Tongue (tissue), 2 donors: ENCODE measurements around the gene KIF1A. TPM values are rescaled to one million over a fixed set of nuclear protein-coding genes. Genes with fewer than 3 reads are reported as not detected.

ENCODE experiments used
- DNase-seq: peaks from one replicate; pipeline ENCODE4 v3.0.0-alpha.2; 2015
- total RNA-seq: library from RNA; depleted of rRNA; stranded (reverse); fragments of >200 nt; gene quantifications from one replicate; pipeline ENCODE4 v1.2.3, GENCODE V29; 2014

Gene KIF1A
- total RNA-seq, 1 donor from 2014 or later: 8.9 TPM

DNA sequence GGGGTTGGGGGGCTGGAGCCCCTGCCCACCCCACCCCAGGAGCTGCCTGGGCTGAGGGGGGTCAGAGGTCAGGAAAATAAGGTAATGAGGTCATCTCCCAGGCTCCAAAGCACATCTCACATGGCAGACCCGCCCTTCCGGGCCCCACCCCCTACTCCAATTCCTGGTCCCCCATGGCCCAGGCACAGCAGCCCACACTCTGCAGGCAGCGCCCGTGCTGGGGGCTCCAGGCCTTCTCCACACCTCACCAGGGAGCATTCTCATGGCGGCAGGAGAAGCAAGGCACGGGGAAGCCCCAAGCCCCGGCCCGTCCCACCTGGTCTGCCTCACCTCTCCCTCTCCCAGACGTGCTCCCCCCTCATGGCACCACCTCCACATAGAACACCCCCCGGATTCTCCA is 84.5 kb downstream of the KIF1A start:
- DNase-seq: no peak

DNA sequence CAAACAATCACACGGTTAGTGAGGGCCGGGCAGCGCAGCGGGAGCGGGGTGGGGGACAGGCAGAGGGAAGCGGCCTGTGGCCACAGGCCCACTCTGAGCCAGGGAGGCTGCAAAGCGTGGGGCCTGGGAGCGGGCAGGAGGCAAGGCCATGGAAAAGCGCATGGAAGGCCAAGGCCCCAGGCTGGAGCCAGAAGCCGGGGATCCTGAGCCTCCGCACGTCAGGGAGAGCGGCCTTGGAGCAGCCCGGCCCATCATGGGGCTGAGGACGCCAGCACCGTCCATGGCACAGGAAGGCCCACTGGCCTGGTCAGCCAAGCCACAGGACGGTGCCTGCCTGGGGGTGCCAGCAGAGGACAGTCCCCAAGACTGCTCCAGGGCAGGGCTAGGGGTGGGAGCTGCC is 85.3 kb downstream of the KIF1A start:
- DNase-seq: no peak

DNA sequence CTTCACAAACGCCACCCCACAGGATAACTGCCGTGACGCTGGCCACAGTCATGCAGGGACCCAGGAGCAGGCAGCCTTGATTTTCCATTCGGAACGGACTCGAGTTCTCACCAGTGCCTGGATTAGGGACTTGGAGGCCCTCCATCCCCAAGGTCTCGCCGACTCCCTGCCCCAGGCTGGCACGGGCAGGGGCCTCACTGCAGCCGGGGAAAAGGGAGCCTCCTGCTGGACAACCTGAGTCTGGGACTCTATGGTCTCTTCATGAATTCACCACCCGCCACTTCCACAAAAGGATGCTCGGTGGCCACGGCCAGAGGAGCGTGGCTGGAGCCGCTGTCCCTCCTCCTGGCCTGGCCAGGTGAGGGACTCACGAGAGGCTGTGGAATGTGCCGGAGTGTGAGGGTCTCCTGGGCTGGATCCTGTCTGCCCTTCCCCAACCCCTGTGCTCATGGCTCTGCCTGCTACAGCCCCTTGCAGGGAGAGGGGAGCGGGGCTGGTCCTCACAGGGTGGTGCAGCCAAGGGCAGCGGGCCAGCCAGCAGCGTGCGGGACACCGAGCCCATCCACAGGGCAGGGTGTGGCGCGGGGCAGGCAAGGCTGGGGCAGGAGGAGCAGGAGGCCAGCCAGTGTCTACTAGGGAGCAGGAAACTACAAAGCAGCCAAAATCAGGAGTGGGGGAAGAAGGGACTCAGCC is 86.1 kb downstream of the KIF1A start:
- DNase-seq: no peak

DNA sequence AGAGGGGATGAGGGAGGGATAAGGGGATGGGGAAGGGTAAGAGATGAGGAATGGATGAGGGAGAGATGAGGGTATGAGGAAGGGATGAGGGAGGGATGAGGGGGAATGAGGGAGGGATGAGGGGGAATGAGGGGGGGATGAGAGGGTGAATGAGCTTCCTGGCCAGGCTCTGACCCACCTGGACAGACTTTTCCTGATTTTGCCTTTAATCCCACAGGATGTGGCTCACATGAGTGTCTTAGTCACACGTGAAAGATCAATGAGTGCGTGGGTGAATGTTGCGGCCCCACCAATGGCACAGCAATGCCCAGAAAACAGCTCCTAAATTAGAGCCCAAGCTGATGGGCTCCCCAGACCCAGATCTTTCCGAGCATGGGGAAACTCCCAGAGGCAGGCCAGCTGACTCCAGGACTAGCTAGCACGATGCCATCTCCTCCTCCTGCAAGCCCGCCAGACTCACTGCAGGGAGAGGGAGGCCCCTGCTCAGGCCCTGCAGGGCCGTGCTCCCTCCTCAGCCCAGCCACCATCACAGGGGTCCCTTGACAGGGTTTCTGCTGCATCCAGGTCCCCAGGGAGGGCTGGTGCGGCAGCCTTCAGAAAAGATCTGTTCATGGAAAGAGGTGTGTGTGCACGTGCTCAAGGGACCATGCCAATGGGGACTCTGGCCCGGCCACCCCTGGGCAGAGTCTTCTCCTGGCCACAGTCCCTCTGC is 87.0 kb downstream of the KIF1A start:
- no peak for DNase-seq

DNA sequence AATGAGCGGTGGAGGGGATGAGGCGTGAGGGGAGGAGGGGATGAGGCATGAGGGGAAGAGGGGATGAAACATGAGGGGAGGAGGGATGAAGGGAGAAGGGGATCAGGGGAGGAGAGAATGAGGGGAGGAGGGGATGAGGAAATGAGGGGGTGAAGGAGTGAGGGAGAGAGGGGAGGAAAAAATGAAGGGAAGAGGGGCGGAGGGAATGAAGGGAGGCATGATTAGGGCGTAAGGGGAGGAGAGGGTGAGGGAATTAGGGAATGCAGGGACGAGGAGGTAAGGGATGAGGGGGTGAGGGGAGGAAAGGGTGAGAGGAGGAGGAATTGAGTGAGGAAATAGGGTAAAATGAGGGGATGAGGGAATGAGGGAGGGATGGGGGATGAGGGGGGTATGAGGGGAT is 87.8 kb downstream of the KIF1A start:
- DNase-seq: no peak

DNA sequence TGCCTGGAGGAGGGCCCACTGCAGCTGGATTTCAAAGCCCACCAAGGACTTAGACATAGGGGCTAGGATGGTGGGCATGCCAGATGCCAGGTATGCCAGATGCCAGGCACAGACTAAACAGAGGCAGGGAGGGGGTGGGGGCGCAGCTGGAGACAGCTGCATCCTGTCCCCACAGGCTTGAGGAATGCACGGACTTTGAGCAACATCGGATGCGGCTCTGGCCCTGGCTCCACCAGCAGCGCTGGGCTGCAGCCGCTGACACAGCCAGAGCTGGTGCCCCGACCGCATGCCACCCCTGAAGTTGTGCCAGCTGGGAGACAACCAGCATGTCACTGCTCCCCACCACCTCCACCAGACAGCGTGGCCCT is 88.9 kb downstream of the KIF1A start:
- DNase-seq: peak; percentile 84

DNA sequence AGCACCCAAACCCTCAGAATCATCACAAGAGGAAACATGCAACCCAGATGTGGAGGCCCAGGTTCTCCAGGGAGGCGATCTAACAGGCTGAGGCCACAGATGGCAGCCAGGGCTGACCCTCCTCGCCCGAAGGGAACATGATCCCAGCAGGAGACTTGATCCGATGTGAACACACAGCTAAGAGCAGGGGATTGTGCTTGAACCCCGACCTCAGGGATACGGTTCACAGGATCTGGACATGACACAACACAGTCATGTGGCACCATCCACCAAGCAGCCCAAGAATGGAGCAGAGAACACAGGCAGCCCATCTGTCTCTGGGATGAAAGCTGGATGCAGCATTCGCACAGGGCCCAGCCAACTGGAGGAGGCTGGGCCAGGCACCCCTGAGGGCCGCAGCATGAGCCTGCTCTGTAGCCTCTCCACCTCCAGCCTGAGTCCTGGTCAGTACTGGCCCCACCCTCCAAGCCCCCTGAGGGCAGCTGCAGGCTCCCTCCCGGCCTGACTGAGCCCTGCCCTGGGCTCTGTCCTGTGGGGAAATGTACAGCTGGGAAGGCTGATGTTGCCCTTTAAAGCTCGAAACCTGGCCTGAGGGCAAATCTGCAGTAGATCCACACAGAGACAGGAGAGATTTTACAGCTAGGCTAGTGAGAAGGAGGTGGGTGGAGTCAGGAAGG is 89.4 kb downstream of the KIF1A start:
- peak; percentile 42 for DNase-seq

GRCh38 chr2:240728827-240729226 is 91.2 kb downstream of the KIF1A start:
- DNase-seq: no peak

- DNase-seq: no peak
Measured at GRCh38 chr2:240728361-240728760, 91.7 kb downstream of the KIF1A start.

DNA sequence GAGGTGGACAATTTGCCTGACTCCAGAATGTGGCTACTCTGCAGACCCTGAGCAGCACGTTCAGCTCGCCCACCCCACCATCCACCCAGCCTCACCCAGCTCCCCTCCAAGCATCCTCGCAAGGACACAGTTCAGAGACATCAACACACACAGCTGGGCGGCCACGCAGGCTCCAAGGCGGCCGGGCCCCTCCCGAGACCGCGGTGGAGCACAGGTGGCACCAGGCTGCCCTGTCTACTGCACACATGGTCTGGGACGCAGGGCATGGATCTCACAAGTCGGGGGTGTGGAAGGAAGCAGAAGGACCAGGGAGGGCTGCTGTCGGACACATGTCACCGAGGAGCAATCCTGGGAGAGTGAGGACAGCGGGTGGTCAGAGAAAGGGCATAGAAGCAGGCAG is 92.1 kb downstream of the KIF1A start:
- DNase-seq: no peak

DNA sequence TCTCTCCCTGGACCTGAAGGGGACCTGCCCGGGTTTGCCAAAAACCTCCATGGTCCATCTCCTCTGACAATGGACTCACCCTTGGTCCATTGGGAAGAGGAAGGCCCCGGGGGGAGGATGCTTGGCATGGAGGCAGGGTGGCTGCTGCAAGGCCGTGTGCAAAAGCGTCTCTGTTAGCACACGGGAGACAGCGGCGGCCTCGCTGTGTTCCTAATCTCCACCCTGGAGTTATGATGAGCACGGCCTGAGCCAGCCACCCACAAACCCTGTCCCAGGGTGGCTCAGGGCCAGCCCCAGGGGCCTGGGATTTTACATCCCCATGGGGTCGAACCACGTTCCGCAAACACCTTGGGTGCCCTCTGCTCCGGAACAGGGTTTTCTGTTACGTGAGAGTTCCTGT is 92.6 kb downstream of the KIF1A start:
- no peak for DNase-seq

DNA sequence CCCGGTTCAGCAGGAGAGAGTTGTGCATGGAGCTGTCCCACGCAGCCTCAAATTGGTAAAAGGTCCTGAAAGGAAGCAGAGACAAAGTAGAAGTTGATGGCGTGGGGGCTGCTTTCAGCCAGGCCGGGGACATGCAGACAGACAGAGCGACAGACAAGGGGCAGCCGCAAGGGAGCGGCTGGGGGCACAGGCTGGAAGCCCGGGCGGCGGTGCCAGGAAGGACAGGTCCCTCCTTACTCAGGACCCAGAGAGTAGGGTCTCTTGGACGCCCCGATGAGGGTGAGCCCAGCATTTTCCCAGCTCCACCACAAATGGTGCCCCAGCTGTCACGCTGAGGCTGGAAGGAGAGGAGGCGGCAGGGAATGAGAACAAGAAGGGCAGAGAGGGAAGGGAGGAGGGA is 93.1 kb downstream of the KIF1A start:
- no peak for DNase-seq

DNA sequence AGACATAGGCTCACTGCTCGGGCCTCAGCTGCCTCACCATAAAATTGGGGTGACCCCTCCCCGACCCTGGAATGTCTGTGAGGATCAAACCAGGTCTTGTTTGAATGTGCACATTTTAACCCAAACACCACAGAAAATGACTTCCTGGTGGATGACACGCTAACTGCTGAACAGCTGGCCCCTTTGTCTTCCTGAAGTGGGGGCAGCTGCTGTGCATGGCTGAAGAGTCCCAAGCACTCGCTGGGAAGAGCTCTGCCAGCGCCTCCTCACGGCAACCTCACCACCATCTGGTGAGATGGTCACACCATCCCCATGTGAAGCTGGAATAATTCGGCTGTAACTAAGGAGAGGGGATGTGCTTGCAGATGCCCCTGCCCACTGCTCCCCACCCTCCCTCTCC is 94.3 kb downstream of the KIF1A start:
- DNase-seq: peak; percentile 70

DNA sequence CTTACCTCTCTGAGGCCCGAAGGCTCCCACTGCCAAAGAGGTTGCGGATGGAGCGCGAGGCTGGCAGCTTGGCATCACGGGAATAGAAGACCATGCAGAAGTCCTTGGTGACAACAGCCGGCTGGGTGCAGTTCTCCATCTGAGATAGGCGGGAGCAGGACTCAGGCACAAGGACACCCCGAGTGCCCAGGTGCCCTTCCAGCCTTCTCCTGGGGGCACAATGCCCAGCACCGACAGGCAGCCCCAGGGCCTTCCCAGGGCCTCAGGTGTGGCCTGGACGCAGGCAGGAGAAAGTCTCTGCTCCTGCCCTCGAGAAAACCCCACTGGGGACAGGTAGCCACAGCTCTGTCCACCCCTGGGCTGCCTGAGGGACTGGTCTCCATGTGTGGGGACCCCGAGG is 94.8 kb downstream of the KIF1A start:
- DNase-seq: no peak

DNA sequence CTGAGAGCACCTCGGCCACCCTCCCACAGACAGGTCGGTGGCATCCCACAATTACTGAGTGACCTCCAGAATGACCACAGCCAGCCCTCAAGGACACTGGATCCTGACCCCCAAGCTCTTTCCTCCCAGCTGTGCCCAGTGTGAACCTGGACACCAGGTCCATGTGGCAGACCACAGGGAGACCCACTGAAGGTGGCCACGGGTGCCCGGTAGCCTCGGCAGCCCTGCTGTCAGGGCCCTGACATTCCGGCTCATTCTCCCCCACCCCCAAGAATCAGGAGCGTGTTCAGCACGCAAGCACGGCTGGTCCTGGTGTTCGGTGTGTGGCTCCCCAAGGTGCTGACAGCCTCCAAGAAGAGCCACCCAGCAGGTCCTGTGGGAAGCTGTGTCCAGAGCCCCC is 95.6 kb downstream of the KIF1A start:
- no peak for DNase-seq

DNA sequence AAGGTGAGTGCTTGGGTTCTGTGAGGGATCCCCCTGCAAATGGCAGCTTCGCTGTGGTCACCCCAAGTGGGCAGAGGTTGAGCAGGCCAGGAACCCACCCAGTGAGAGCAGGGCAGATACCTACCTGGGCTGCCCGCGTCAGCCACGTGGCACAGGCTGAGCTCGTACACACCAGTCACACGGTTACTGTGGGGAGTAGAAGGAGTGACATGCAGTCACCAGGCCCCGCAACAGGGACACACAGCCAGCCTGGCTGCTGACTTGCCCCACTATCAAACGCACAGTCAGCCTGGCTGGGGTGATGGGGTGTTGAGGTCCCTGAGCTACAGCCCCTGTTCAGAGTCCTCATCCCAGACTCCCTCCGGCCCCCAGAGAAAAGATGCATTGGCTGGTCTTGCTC is 96.2 kb downstream of the KIF1A start:
- DNase-seq: no peak

DNA sequence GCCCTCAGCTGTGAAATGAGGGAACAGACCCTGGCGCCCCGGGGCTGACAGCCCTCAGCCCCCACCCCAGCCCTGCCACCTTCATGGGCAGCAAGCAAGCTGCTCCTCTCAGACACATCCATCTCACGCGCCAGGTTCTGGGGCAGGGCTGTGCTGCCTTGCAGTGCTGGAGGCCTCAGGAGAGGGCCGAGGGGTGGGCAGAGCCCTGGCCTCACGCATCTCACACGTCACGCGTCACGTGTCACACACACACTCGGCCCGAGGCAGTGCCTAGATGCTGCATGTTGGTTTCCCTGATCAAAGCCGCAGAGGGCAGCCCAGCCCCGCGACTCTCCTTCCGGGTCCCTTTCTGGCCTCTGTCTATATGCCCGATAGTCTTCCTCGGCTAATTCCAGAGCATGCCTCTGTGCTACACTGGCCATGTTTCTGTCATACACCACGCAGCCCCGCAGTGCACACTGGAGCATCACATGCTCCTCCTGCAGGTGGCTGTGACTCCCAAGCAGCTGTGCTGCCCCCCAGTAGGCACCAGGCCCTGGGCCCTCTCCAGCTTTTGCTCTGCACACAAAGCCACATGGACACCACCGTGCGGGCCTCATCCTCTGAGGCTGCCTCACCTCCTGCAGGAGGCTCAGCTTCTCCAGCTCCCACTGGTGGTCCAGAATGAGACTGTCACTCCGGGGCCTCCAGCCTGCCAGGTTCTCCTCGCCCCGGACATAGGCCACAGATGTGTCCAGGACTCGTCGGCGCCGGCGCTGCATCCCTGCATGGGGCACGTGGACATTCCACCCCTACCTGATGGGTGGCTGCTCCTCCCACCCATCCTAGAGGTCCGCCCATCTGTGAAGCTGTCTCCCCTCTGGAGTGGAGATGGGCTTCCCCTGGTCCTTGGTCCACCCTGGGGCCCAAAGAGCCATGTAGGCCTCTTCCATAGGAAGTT is 97.0 kb downstream of the KIF1A start:
- no peak for DNase-seq

DNA sequence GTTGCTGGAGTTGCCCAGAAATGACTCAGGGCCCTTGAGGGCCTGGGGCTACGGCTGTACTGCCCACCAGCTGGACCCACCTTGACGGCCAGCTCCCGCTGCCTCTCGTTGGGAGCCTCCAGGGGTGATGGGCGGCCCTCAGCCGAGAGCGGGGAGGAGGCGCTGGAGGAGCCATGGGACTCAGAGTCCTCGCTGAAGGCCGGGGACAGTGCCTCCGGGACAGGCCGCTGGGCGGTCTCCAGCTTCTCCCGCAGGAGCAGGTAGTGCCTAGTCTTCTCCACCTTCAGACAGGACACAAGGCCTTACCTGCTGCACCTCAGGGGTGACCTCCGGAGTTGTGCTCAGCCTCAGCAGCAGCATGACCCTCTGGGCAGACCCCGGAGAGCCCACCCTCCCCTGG is 97.6 kb downstream of the KIF1A start:
- no peak for DNase-seq

DNA sequence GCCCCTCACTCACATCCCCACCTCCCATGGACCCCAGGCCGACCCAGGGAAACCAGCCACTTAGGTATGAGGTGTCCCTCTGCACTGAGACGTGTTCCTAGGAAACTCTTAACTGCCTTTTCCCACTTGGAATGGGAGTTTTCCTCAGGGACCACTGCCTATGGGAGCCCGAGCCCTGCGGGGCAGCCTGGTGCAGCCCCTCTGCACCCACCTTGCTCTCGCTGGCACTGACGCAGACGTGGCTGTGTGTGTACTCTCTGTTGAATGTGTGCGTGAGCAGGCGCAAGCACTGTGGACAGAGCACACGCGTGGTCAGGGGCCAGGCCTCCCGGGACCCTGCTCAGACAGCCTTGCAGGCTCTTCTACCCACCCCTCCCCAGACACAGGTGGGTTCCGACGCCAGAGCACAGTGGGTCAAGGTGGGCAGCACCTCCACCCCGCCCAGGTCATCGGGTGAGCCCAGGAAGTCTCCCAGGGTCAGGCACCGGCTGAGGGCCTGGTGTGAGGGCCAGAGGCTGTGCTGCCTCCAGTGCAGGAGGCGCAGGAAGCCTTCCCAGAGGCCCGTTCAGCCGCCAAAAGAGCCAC is 98.3 kb downstream of the KIF1A start:
- DNase-seq: no peak

DNA sequence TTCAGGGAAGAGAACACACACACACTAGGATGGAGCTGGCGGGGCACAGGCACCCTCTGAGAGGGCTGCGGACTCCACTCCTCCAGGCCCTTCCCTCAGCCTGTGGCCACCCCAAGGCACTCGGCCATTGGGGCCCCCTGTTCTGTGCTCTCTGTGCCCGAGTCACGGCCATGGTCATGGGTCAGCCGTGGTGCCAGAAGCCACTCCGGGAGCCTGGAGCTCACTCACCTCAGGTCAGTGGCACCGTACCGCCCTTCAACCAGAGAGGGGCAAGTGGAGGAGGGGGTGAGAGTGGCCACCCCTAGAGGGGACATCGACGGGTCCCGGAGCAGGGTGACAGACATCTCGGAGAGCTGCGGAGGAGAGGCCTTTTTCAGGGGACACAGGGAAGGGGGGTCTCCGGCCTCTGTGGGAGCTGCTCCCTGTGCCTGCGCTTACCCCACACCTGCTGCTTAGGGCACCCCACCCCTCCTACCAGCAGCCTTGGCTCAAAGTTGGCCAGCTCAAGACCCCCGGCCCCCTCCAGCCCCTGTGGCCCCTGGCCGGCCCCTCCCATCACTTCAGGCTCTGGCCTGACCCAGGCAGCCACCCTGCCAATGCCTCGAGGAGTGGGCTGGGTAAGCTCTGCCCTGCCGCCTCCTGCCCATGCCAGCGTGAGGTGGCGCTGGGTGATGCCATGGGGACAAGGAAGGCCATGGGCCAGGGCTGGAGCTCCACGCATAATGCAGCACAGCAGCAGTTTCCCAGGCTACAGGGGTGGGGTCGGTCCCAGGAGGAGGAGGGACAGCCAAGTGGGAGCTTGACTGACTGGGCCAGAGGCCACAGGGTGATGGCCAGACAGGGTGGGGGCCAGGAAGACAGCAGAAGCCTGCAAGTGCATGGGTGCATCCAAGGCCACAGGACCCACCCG is 99.1 kb downstream of the KIF1A start:
- DNase-seq: no peak
